ENCODE measurements around the gene NME4. TPM values are rescaled to one million over a fixed set of nuclear protein-coding genes. Genes with fewer than 3 reads are reported as not detected.

NME4 gene
- total RNA-seq, 4 donors from 2014 or later: 26.7 to 99.6 (median 47.8) TPM

DNA sequence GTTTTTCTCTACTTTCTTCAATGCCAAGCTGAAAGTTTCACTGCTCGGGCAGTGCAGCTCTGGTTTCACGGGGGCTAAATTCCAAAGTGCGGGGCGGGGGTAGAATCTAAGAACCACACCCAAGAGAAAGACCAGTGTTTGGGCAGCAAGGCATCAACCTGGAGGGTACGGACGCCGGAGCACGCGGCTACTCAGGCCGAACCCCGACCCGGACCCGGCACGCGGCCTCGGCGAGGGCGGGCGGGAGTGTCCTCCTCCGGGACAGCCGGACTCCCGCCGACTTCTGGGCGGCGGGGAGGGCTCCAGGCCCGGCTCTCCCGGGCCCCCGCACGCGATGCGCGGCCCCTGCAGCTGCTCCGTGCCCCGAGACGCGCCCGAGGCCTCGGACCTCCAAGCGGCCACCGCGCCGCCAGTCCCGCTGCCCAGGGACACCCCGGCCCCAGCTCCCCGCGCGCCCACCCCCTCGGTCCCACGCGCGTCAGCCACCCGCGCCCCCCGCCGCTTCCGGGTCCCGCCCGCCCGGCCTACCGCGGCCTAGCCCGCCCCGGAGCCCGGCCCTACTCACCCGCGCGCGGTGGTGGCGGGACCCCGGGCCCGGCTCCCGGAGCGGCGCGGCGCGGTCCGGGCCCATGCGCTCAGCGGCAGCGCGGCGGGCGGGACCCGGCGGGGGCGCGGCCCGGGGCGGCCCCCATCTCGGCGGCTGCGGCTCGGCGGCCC is 45.0 kb upstream of the NME4 start:
- peak overlapping the region; percentile 61 to 91 (median 63) for H3K4me3 ChIP-seq
- TF ChIP-seq EP300 (IDR thresholded peaks at IDR 0.05): no peak
- TF ChIP-seq, protein P1, sequence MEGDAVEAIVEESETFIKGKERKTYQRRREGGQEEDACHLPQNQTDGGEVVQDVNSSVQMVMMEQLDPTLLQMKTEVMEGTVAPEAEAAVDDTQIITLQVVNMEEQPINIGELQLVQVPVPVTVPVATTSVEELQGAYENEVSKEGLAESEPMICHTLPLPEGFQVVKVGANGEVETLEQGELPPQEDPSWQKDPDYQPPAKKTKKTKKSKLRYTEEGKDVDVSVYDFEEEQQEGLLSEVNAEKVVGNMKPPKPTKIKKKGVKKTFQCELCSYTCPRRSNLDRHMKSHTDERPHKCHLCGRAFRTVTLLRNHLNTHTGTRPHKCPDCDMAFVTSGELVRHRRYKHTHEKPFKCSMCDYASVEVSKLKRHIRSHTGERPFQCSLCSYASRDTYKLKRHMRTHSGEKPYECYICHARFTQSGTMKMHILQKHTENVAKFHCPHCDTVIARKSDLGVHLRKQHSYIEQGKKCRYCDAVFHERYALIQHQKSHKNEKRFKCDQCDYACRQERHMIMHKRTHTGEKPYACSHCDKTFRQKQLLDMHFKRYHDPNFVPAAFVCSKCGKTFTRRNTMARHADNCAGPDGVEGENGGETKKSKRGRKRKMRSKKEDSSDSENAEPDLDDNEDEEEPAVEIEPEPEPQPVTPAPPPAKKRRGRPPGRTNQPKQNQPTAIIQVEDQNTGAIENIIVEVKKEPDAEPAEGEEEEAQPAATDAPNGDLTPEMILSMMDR (IDR thresholded peaks at IDR 0.05): no peak
- TF ChIP-seq POLR2A (IDR thresholded peaks at IDR 0.05): no peak
- no peaks in the 10 kb centered on the region for H3K9me3 ChIP-seq
- no peaks in the 10 kb centered on the region for H3K27me3 ChIP-seq
- no peak for DNase-seq (ENCODE audit: low spot score in 2 of 2)
- peak overlapping the region; percentile 32 to 87 (median 66) for H3K27ac ChIP-seq
- peaks cover 0 to 3% (median 0%) of the 10 kb centered on the region in 3 donors for H3K36me3 ChIP-seq
- H3K4me1 ChIP-seq: peaks cover 0 to 18% (median 11%) of the 10 kb centered on the region in 4 donors
- 1 to 4% methylated on average over 3 to 35 of the region's 95 CpGs for WGBS, 2 donors

DNA sequence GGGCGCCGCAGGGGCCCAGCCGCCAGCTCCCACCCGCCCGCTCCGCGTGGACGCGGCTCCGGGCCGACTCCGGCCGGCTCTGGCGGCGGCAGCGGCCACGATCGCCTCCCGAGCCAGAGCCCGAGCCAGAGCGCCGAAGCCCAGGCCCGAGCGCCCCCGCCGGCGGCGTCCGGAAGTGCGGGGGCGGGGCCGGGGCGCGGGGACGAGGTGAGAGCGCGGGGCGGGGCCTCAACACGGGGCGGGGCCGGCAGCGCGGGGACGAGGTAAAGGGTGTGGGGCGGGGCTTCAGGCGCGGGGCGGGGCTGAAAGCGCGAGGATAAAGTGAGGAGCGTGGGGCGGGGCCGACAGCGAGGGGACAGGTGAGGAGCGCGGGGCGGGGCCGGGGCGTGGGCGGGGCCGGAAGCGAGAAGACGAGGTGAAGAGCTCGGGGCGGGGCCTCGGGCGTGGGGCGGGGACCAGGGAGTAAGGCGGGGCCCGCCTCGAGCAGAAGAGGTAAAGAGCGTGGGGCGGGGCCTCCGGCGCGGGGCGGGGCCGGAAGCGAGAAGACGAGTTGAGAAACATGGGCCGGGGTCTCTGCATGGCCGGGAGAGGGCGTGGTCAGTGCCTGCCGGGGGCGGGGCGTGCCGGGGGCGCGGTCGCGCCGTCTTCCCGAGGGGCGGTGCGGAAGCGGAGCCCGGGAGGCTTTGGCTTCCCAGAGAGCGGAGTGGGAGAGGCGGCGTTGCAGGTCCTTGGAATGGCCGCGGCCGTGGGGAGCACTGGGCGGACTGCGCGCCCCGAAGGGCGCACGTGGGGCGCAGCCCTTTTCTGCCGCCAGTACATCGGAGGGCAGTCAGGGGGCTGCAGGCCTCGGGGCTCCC is 44.2 kb upstream of the NME4 start, which contains the start of gene AXIN1:
Gene AXIN1 (minus strand): TSS at position 177 of the 857 bp plus-strand sequence. CDS start 5,698 bp downstream, outside the sequence.
- TF ChIP-seq, protein P1 (IDR thresholded peaks at IDR 0.05): peak; percentile 68 to 92 (median 84)
- TF ChIP-seq POLR2A (IDR thresholded peaks at IDR 0.05) (peak in 1 of 2 donors; percentile 66), EP300 (IDR thresholded peaks at IDR 0.05) (peak in 1 of 2 donors; percentile 67)
- no peaks in the 10 kb centered on the region for H3K36me3 ChIP-seq
- H3K4me3 ChIP-seq: peak within 1 kb of the TSS; percentile 61 to 91 (median 63)
- H3K27me3 ChIP-seq: no peaks in the 10 kb centered on the region
- WGBS, 2 donors: 0 to 2% methylated on average over 35 to 75 of the region's 113 CpGs
- no peaks in the 10 kb centered on the region for H3K9me3 ChIP-seq
- peak; percentile 99 to 100 for DNase-seq (ENCODE audit: low spot score in 2 of 2)
- H3K4me1 ChIP-seq: peaks cover 0 to 18% (median 11%) of the 10 kb centered on the region in 4 donors
- peak within 1 kb of the TSS; percentile 48 to 87 (median 73) for H3K27ac ChIP-seq

DNA sequence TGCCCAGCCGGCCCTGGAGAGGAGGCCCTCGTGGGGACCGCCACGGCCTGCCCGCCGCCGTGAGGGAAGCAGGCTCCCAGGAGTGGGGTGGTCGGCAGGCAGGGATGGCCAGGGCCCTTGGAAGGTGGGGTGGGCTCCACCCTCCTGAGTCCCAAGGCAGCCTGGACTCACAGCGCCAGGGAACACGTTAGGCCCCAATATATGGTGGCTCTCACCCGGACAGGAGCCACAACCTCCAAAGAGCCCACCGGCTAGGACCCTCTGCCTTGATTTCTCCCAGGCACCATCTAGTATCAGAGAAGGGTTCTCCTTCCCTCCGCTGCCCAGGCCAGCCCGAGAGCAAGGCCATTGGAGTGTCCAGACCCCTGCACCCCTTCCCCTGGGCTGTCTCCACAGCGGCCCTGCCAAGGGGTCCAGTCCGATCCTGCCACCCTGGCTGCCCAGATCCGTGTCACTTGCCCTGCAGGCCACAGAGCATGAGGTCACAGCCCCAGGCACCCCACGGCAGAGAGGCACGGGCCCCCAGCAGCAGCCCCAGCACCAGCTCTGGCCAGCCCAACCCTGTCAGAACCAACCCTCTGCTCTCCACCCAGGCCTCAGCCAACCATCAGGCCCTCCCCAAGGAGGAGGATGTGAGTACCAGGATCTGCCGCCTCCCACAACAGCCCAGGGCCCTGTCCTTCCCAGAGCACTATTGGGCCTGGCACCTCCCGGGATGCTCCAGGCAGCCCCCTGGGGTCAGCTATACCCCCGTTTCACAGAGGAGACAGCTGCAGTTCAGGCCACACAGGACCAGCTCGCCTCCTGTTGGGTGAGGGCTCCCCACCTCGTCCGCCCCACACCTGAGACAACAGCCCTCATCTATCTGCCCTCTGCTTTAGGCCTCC is 43.4 kb upstream of the NME4 start:
- H3K4me3 ChIP-seq: peak overlapping the region; percentile 30 to 91 (median 54)
- peak overlapping the region; percentile 48 to 86 (median 71) for H3K27ac ChIP-seq
- WGBS, 2 donors: 70 to 78% methylated on average over 15 to 23 of the region's 25 CpGs
- DNase-seq (ENCODE audit: low spot score in 2 of 2): no peak
- peaks cover 0 to 18% (median 11%) of the 10 kb centered on the region in 4 donors for H3K4me1 ChIP-seq
- H3K36me3 ChIP-seq: no peaks in the 10 kb centered on the region
- H3K9me3 ChIP-seq: no peaks in the 10 kb centered on the region
- no peaks in the 10 kb centered on the region for H3K27me3 ChIP-seq
- TF ChIP-seq, protein P1 (IDR thresholded peaks at IDR 0.05): no peak
- TF ChIP-seq EP300 (IDR thresholded peaks at IDR 0.05): no peak
- TF ChIP-seq POLR2A (IDR thresholded peaks at IDR 0.05): no peak

DNA sequence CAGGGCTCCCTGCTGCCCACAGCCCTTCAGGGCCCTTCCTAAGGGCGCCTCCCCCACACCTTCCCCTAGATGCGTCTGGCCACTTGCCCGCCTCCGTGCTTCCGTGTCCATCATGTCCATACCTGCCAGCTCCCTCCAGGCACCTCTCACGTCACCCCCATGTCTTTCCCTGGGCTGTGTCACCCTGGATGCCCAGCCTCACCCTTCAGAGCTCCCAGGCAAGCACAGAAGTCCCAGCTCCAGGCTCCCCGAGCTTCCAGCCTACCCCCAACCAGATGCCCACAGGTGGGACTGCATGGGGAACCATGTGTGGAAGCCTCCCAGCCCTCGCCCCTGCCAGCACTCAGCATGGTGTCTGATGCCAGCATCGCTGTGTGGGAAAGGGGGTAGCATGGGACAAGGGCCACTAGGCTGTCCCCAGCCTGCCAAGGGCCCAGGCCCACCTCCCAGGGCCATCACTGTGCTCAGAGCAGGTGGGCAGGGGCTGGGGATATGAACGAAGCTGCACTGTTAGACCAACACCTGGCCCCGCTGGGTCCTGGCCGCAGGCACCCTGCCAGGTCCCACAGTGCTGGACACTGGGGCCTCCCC is 42.6 kb upstream of the NME4 start:
- Histone ChIP-seq H3K27ac (no peak overlapping the region), H3K9me3 (no peaks in the 10 kb centered on the region), H3K4me1 (peaks cover 0 to 18% (median 11%) of the 10 kb centered on the region in 4 donors), H3K4me3 (no peak overlapping the region), H3K27me3 (no peaks in the 10 kb centered on the region), H3K36me3 (no peaks in the 10 kb centered on the region)
- DNase-seq (ENCODE audit: low spot score in 2 of 2): no peak
- WGBS, 2 donors: 95 to 98% methylated on average over 8 to 9 of the region's 12 CpGs
- TF ChIP-seq POLR2A (IDR thresholded peaks at IDR 0.05) (no peak), EP300 (IDR thresholded peaks at IDR 0.05) (no peak)
- TF ChIP-seq, protein P1 (IDR thresholded peaks at IDR 0.05): no peak

Data from tibial nerve (tissue), 4 donors.